ENCODE results near the gene SNX8. TPM values are rescaled to one million over a fixed set of nuclear protein-coding genes. Genes with fewer than 3 reads are reported as not detected.

Gene SNX8
- total and polyA plus RNA-seq, 4 donors: 8.7 to 20.8 (median 14.8) TPM

GRCh38 chr7:2217716-2218443, 96.4 kb downstream of the SNX8 start:
- Histone ChIP-seq H3K27me3 (ENCODE audit: control insufficient read depth in 4 of 4, insufficient read depth in 4 of 4, low read length in 3 of 4) (no peaks in the 10 kb centered on the region), H3K4me3 (ENCODE audit: low read depth in 1 of 3, low read length in 3 of 3) (no peak overlapping the region), H3K9me3 (ENCODE audit: control insufficient read depth in 4 of 4, low read length in 3 of 4) (no peaks in the 10 kb centered on the region), H3K36me3 (ENCODE audit: control insufficient read depth in 4 of 4, insufficient read depth in 3 of 4, low read depth in 1 of 4, low read length in 3 of 4) (peaks cover 6 to 51% (median 23%) of the 10 kb centered on the region in 4 donors), H3K27ac (ENCODE audit: low read depth in 1 of 2, low read length in 2 of 2) (no peak overlapping the region), H3K9ac (ENCODE audit: low read depth in 1 of 2, low read length in 2 of 2) (no peak overlapping the region), H3K4me1 (ENCODE audit: control insufficient read depth in 4 of 4, insufficient read depth in 4 of 4, low read length in 3 of 4) (no peaks in the 10 kb centered on the region)
- DNase-seq (ENCODE audit: low spot score): no peak
- 93% methylated on average over 19 of the region's 19 CpGs for WGBS
- TF ChIP-seq HNF4A (conservative IDR thresholded peaks at IDR 0.05) (no peak), YY1 (IDR thresholded peaks at IDR 0.05) (no peak), RXRA (IDR thresholded peaks at IDR 0.05) (no peak), JUND (IDR thresholded peaks at IDR 0.05) (no peak)

DNA sequence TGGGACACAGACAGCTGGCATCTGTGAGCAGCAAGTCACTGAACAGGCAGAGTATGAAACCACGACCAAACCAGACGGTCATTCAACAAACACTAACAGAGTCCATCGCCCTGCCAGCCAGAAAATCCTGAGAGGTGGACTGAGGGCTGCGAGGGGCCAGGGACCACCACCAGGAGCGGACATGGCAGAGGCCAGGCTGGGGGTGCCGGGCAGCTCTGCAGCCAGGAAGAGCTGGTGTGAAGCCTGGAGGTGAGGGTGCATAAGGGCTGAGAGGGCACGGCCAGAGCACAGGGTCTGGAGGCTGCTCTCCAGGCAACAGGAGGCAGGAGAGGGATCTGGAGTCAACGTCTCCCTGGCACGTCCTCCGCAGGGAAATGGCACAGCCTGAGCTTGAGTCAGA, 97.0 kb downstream of the SNX8 start:
- peaks cover 6 to 55% (median 26%) of the 10 kb centered on the region in 4 donors for H3K36me3 ChIP-seq (ENCODE audit: control insufficient read depth in 4 of 4, insufficient read depth in 3 of 4, low read depth in 1 of 4, low read length in 3 of 4)
- no peak for TF ChIP-seq GABPA (IDR thresholded peaks at IDR 0.05 in 1 of 2, conservative IDR thresholded peaks at IDR 0.05 in 1 of 2)
- TF ChIP-seq REST (IDR thresholded peaks at IDR 0.05): no peak
- no peak for TF ChIP-seq FOXA1 (IDR thresholded peaks at IDR 0.05)
- no peak for TF ChIP-seq HNF4A (conservative IDR thresholded peaks at IDR 0.05)
- no peak for TF ChIP-seq RAD21 (IDR thresholded peaks at IDR 0.05)
- no peak for TF ChIP-seq SP1 (IDR thresholded peaks at IDR 0.05)
- no peak for TF ChIP-seq JUND (IDR thresholded peaks at IDR 0.05)
- no peak for TF ChIP-seq RXRA (IDR thresholded peaks at IDR 0.05)
- TF ChIP-seq HNF4G (IDR thresholded peaks at IDR 0.05): no peak
- no peak for TF ChIP-seq NR2F2 (IDR thresholded peaks at IDR 0.05)
- WGBS: 90% methylated on average over 10 of the region's 10 CpGs

GRCh38 chr7:2215851-2216250, 98.4 kb downstream of the SNX8 start:
- 96% methylated on average over 17 of the region's 17 CpGs for WGBS
- no peak overlapping the region for H3K4me3 ChIP-seq (ENCODE audit: low read depth in 1 of 3, low read length in 3 of 3)
- DNase-seq (ENCODE audit: low spot score): no peak
- no peaks in the 10 kb centered on the region for H3K4me1 ChIP-seq (ENCODE audit: control insufficient read depth in 4 of 4, insufficient read depth in 4 of 4, low read length in 3 of 4)
- H3K9ac ChIP-seq (ENCODE audit: low read depth in 1 of 2, low read length in 2 of 2): no peak overlapping the region
- no peak overlapping the region for H3K27ac ChIP-seq (ENCODE audit: low read depth in 1 of 2, low read length in 2 of 2)
- no peak for TF ChIP-seq REST (IDR thresholded peaks at IDR 0.05)
- TF ChIP-seq, protein P1, sequence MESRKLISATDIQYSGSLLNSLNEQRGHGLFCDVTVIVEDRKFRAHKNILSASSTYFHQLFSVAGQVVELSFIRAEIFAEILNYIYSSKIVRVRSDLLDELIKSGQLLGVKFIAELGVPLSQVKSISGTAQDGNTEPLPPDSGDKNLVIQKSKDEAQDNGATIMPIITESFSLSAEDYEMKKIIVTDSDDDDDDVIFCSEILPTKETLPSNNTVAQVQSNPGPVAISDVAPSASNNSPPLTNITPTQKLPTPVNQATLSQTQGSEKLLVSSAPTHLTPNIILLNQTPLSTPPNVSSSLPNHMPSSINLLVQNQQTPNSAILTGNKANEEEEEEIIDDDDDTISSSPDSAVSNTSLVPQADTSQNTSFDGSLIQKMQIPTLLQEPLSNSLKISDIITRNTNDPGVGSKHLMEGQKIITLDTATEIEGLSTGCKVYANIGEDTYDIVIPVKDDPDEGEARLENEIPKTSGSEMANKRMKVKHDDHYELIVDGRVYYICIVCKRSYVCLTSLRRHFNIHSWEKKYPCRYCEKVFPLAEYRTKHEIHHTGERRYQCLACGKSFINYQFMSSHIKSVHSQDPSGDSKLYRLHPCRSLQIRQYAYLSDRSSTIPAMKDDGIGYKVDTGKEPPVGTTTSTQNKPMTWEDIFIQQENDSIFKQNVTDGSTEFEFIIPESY (IDR thresholded peaks at IDR 0.05): no peak
- H3K36me3 ChIP-seq (ENCODE audit: control insufficient read depth in 4 of 4, insufficient read depth in 3 of 4, low read depth in 1 of 4, low read length in 3 of 4): peaks cover 6 to 61% (median 29%) of the 10 kb centered on the region in 4 donors
- no peaks in the 10 kb centered on the region for H3K9me3 ChIP-seq (ENCODE audit: control insufficient read depth in 4 of 4, low read length in 3 of 4)
- H3K27me3 ChIP-seq (ENCODE audit: control insufficient read depth in 4 of 4, insufficient read depth in 4 of 4, low read length in 3 of 4): no peaks in the 10 kb centered on the region

More for the DNA sequence above, 97.0 kb downstream of the SNX8 start:
- Histone ChIP-seq H3K9ac (ENCODE audit: low read depth in 1 of 2, low read length in 2 of 2) (no peak overlapping the region), H3K27ac (ENCODE audit: low read depth in 1 of 2, low read length in 2 of 2) (no peak overlapping the region), H3K27me3 (ENCODE audit: control insufficient read depth in 4 of 4, insufficient read depth in 4 of 4, low read length in 3 of 4) (no peaks in the 10 kb centered on the region), H3K4me3 (ENCODE audit: low read depth in 1 of 3, low read length in 3 of 3) (no peak overlapping the region), H3K4me1 (ENCODE audit: control insufficient read depth in 4 of 4, insufficient read depth in 4 of 4, low read length in 3 of 4) (no peaks in the 10 kb centered on the region), H3K9me3 (ENCODE audit: control insufficient read depth in 4 of 4, low read length in 3 of 4) (no peaks in the 10 kb centered on the region)
- no peak for DNase-seq (ENCODE audit: low spot score)

All from liver (tissue), 9 donors.